ENCODE measurements around the gene SERPING1.

SERPING1 gene

GRCh38 chr11:57622263-57622662 lies 24.8 kb downstream of the SERPING1 start:
- no peak for TF ChIP-seq CTCF (IDR thresholded peaks at IDR 0.05; ENCODE audit: borderline replicate concordance, insufficient read depth, low read depth, low read length)
- no peak overlapping the region for H3K4me3 ChIP-seq (ENCODE audit: low read depth, low read length)

DNA sequence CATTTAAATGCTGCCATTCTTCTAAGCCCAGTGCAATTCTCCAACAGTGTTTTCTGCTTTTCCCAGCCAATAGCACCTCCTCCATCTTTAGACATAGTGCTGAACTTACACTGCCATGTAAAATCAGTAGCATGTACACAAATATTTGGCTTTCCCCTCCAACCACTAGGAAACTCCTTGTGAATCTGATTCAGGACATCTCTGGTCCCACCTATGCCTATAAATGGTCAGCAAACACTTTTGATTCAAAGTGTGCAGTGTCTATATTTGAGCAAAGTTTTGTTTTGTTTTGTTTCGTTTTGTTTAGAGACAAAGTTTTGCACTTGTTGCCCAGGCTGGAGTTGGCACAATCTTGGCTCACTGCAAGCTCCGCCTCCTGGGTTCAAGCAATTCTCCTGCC lies 27.4 kb downstream of the SERPING1 start:
- no peak for TF ChIP-seq CTCF (IDR thresholded peaks at IDR 0.05; ENCODE audit: borderline replicate concordance, insufficient read depth, low read depth, low read length)

GRCh38 chr11:57626895-57627294 lies 29.4 kb downstream of the SERPING1 start:
- H3K4me3 ChIP-seq (ENCODE audit: low read depth, low read length), result no peak overlapping the region
- no peak for TF ChIP-seq CTCF (IDR thresholded peaks at IDR 0.05; ENCODE audit: borderline replicate concordance, insufficient read depth, low read depth, low read length)

More for the DNA sequence above, 27.4 kb downstream of the SERPING1 start:
- no peak overlapping the region for H3K4me3 ChIP-seq (ENCODE audit: low read depth, low read length)

DNA sequence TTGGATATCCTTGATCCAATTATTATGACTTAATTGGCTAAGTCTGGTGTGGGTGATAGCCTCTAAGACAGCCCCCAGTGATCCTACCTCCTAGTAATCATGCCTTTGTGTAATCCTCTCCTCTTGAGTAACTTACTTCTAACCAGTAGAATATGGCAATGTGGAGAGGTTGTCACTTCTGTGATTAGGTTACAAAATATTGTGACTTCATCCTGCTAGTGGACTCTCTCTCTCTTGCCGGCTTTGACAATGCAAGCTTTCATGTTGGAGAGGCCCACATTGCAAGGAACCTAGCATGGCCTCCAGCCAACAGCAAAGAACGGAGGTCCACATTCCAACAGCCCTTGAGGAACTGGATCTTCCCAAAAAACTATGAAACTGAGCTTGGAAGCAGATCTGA lies 32.7 kb downstream of the SERPING1 start:
- no peak overlapping the region for H3K4me3 ChIP-seq (ENCODE audit: low read depth, low read length)
- no peak for TF ChIP-seq CTCF (IDR thresholded peaks at IDR 0.05; ENCODE audit: borderline replicate concordance, insufficient read depth, low read depth, low read length)

GRCh38 chr11:57632116-57632515 lies 34.6 kb downstream of the SERPING1 start:
- no peak overlapping the region for H3K4me3 ChIP-seq (ENCODE audit: low read depth, low read length)
- no peak for TF ChIP-seq CTCF (IDR thresholded peaks at IDR 0.05; ENCODE audit: borderline replicate concordance, insufficient read depth, low read depth, low read length)

DNA sequence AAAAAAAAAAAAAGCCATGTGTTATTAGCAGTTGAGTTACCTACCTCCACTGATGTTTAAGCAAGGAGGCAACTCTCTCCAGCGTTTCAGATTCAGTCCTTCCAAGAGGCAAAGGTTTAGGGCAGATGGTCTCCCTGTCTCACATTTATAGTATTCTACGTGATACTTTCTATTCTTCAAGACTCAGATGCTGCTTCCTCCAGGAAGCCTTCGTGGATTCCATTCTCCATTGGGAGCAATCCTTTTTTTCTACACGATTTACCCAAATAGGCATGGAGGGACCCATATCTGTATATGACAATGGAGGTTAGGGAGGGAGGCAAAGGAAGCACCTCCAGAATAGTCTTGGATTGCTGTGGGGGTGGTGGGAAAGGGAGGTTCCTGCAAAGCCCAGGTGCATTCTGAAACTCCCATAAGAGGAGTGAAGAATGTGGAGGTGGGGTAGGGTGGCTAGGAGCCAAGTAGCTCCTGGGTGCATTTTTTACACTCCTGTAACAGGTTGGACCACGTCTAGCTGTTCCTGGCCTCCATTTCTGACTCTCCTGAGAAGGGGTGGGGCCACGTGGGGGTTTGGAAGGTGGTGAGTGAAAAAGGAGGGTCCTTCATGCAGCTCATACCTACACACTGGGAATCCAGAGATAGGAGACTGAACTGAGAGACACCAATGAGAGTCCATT lies 36.0 kb downstream of the SERPING1 start:
- TF ChIP-seq CTCF (IDR thresholded peaks at IDR 0.05; ENCODE audit: borderline replicate concordance, insufficient read depth, low read depth, low read length), result no peak
- no peak overlapping the region for H3K4me3 ChIP-seq (ENCODE audit: low read depth, low read length)

GRCh38 chr11:57634311-57634710 lies 36.8 kb downstream of the SERPING1 start:
- H3K4me3 ChIP-seq (ENCODE audit: low read depth, low read length), result no peak overlapping the region
- no peak for TF ChIP-seq CTCF (IDR thresholded peaks at IDR 0.05; ENCODE audit: borderline replicate concordance, insufficient read depth, low read depth, low read length)
